GM12892 (cell line): ENCODE results near the gene PLK1.

ENCODE experiments used
- POLR2A ChIP-seq: IDR thresholded peaks from 2 replicates; pipeline ENCODE4 v1.6.1; 2011; ENCODE audit warnings: low read depth, low read length, control low read depth
- POLR2AphosphoS5 ChIP-seq: IDR thresholded peaks from 2 replicates; pipeline ENCODE4 v1.6.1; 2011; ENCODE audit warnings: low read depth, low read length, control low read depth
- TAF1 ChIP-seq: IDR thresholded peaks from 2 replicates; pipeline ENCODE4 v1.6.1; 2011; ENCODE audit warnings: low read depth, mild to moderate bottlenecking, control low read depth, low read length, borderline replicate concordance

GRCh38 chr16:23705517-23705902 is 26.8 kb downstream of the PLK1 start:
- TF ChIP-seq POLR2A (no peak), POLR2AphosphoS5 (no peak), TAF1 (no peak)
